ENCODE data around the gene RGS3.

DNA sequence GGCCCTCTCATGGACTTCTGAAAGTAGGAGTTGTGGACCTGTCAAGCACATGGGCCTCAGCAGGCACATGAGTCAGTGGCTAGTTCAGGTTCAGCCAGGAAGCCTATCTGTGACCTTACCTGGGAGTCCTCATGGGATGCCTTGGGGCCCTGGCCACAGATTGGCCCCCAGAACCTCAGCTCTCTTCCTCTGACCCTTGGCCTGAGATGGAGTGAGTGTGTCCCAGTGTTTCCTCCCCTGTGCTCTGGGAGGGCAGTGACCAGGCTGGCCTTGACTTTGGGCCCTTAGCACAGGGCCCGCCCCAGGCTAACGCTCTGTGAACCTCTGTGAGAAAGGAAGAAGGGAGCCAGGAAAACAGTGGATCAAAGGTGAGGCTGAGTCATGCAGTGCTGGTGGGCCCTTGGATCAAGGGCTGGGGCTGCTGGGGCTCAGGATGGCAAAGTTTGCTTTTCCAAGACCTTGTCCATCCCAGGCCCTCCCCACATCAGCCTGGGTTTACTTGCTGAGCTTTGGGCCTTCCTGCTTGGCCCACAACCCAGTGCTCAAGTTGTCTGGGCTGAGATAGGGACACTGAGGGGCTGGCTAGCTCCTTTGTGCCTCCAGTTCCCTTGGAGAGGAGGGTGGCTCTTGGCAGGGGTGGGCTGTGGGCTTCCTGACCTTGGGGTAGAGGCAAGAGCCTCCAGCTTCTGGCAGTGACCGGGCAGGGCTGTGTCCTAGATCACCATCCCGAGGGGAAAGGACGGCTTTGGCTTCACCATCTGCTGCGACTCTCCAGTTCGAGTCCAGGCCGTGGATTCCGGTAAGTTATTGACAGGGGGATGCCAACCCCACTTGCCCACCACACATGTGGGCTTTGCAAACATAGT, 41.4 kb downstream of the RGS3 start:
- TF ChIP-seq, protein P1, sequence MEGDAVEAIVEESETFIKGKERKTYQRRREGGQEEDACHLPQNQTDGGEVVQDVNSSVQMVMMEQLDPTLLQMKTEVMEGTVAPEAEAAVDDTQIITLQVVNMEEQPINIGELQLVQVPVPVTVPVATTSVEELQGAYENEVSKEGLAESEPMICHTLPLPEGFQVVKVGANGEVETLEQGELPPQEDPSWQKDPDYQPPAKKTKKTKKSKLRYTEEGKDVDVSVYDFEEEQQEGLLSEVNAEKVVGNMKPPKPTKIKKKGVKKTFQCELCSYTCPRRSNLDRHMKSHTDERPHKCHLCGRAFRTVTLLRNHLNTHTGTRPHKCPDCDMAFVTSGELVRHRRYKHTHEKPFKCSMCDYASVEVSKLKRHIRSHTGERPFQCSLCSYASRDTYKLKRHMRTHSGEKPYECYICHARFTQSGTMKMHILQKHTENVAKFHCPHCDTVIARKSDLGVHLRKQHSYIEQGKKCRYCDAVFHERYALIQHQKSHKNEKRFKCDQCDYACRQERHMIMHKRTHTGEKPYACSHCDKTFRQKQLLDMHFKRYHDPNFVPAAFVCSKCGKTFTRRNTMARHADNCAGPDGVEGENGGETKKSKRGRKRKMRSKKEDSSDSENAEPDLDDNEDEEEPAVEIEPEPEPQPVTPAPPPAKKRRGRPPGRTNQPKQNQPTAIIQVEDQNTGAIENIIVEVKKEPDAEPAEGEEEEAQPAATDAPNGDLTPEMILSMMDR (IDR thresholded peaks at IDR 0.05; ENCODE audit: insufficient read depth, low read depth, low read length), result no peak
- no peak for TF ChIP-seq EZH2 (IDR thresholded peaks at IDR 0.05; ENCODE audit: insufficient read depth, low read length)

Data from astrocyte (in vitro differentiated cells and primary cell).